Measurements from ENCODE around the gene LIPE. TPM values are rescaled to one million over a fixed set of nuclear protein-coding genes. Genes with fewer than 3 reads are reported as not detected.

The LIPE gene
- total RNA-seq, 1 experiment from 2014 or later = 21.7 TPM

GRCh38 chr19:42397263-42398166, 29.7 kb downstream of the LIPE start:
- intact Hi-C loops (cut with micrococcal nuclease; ENCODE audit: unreplicated experiment) = loop anchor here (1.0 kb wide), 1 partner anchor 10 kb away; no protein-coding TSS in a partner anchor
- Mint-ChIP-seq H3K4me3 (ENCODE audit: unreplicated experiment) (peak overlapping the region; percentile 97), H3K9me3 (ENCODE audit: unreplicated experiment) (no peaks in the 10 kb centered on the region), H3K4me1 (ENCODE audit: low read depth, unreplicated experiment) (peaks cover 27% of the 10 kb centered on the region), H3K27me3 (ENCODE audit: insufficient read depth, unreplicated experiment) (no peaks in the 10 kb centered on the region), H3K36me3 (ENCODE audit: insufficient read depth, unreplicated experiment) (peaks cover 33% of the 10 kb centered on the region), H3K27ac (ENCODE audit: unreplicated experiment) (peak overlapping the region; percentile 85)
- BruUV-seq (replicated peaks) = TSS peak; percentile 86
- ChIA-PET CTCF (interaction anchor here (0.9 to 1.6 kb wide), 7 partner anchors 10 to 156 kb away, joined by 3 to 13 read pairs (median 6); no protein-coding TSS in a partner anchor), POLR2A (interaction anchor here (0.6 to 2.4 kb wide), 15 partner anchors 9 to 1023 kb away, joined by 3 to 14 read pairs (median 3); partner anchors contain the start of genes DEDD2 and GSK3A)
- Histone ChIP-seq H3K36me3 (ENCODE audit: control insufficient read depth, insufficient read depth, low read length) (no peaks in the 10 kb centered on the region), H3K9me3 (no peaks in the 10 kb centered on the region), H3K4me3 (ENCODE audit: low read depth, low read length) (peak overlapping the region; percentile 64), H3K4me1 (0 out of 2 replicates have a peak, but pooled peaks cover 9% of the 10 kb centered on the region), H3K27me3 (replicated peaks; ENCODE audit: control insufficient read depth, insufficient read depth, low read length) (no peaks in the 10 kb centered on the region)
- peak in 1 of 2 experiments; percentile 26 for DNase-seq
- TF ChIP-seq CTCF (IDR thresholded peaks at IDR 0.05; ENCODE audit: insufficient read depth in 1 of 2, low read depth in 1 of 2, low read length in 1 of 2, severe bottlenecking in 1 of 2, unreplicated experiment in 1 of 2) = no peak

GRCh38 chr19:42396381-42397262, 30.6 kb downstream of the LIPE start:
- intact Hi-C loops (cut with micrococcal nuclease; ENCODE audit: unreplicated experiment) = loop anchor here (1.0 kb wide), 1 partner anchor 9 kb away; no protein-coding TSS in a partner anchor
- H3K4me1 Mint-ChIP-seq (ENCODE audit: low read depth, unreplicated experiment) = peaks cover 34% of the 10 kb centered on the region
- H3K27ac Mint-ChIP-seq (ENCODE audit: unreplicated experiment) = peak overlapping the region; percentile 85
- H3K4me3 ChIP-seq (ENCODE audit: low read depth, low read length) = peak overlapping the region; percentile 64
- 0 out of 2 replicates have a peak, but pooled peaks cover 9% of the 10 kb centered on the region for H3K4me1 ChIP-seq
- DNase-seq = peak; percentile 100
- no peaks in the 10 kb centered on the region; the same call in 1 of the 2 replicates for H3K27me3 ChIP-seq (replicated peaks; ENCODE audit: control insufficient read depth, insufficient read depth, low read length)
- no peaks in the 10 kb centered on the region for H3K36me3 ChIP-seq (ENCODE audit: control insufficient read depth, insufficient read depth, low read length)
- peak overlapping the region; percentile 97 for H3K4me3 Mint-ChIP-seq (ENCODE audit: unreplicated experiment)
- ChIA-PET CTCF (interaction anchor here (0.5 to 1.6 kb wide), 9 partner anchors 10 to 155 kb away, joined by 3 to 13 read pairs (median 6); no protein-coding TSS in a partner anchor), POLR2A (interaction anchor here (0.5 to 2.4 kb wide), 16 partner anchors 9 to 179 kb away, joined by 3 to 14 read pairs (median 4); partner anchors contain the start of genes DEDD2 and GSK3A)
- BruUV-seq (replicated peaks) = TSS peak; percentile 97
- H3K9me3 ChIP-seq = no peaks in the 10 kb centered on the region
- no peak for TF ChIP-seq CTCF (IDR thresholded peaks at IDR 0.05; ENCODE audit: insufficient read depth in 1 of 2, low read depth in 1 of 2, low read length in 1 of 2, severe bottlenecking in 1 of 2, unreplicated experiment in 1 of 2)
- H3K9me3 Mint-ChIP-seq (ENCODE audit: unreplicated experiment) = no peaks in the 10 kb centered on the region
- peaks cover 4% of the 10 kb centered on the region for H3K27me3 Mint-ChIP-seq (ENCODE audit: insufficient read depth, unreplicated experiment)
- H3K36me3 Mint-ChIP-seq (ENCODE audit: insufficient read depth, unreplicated experiment) = peaks cover 33% of the 10 kb centered on the region
